GM23248 (cell line): Measurements from ENCODE around the gene H19. TPM values are rescaled to one million over a fixed set of nuclear protein-coding genes. Genes with fewer than 3 reads are reported as not detected.

ENCODE experiments used
- DNase-seq: peaks from one replicate; pipeline ENCODE4 v3.0.0-alpha.2; 2015
- H2AFZ ChIP-seq: fragments of 200-600 bp; sonication (generic); 2 replicates; pipeline ENCODE4 v1.6.1; 2016; ENCODE audit warnings: antibody characterized with exemption
- H3F3A ChIP-seq: fragments of 200-600 bp; sonication (generic); 2 replicates; pipeline ENCODE4 v1.6.1; 2016; ENCODE audit warnings: mild to moderate bottlenecking, antibody characterized with exemption, mixed run types; ENCODE audit not compliant: insufficient read depth
- H3K27ac ChIP-seq: fragments of 200-600 bp; sonication (generic); 2 replicates; pipeline ENCODE4 v1.5.1; 2016; ENCODE audit warnings: mild to moderate bottlenecking
- H3K27me3 ChIP-seq: fragments of 200-600 bp; sonication (generic); replicated peaks from 2 replicates; pipeline ENCODE4 v1.6.1; 2016; ENCODE audit warnings: mild to moderate bottlenecking; ENCODE audit not compliant: insufficient read depth
- H3K36me3 ChIP-seq: fragments of 200-600 bp; sonication (generic); 2 replicates; pipeline ENCODE4 v1.6.1; 2016; ENCODE audit warnings: low read depth, mild to moderate bottlenecking
- H3K4me1 ChIP-seq: fragments of 200-600 bp; sonication (generic); 2 replicates; pipeline ENCODE4 v1.6.1; 2016; ENCODE audit warnings: mild to moderate bottlenecking; ENCODE audit not compliant: insufficient read depth
- H3K4me2 ChIP-seq: fragments of 200-600 bp; sonication (generic); one replicate; pipeline ENCODE4 v1.6.1; 2016; ENCODE audit warnings: mild to moderate bottlenecking; ENCODE audit not compliant: unreplicated experiment
- H3K4me3 ChIP-seq: fragments of 200-600 bp; sonication (generic); 2 replicates; pipeline ENCODE4 v1.5.1; 2016; ENCODE audit warnings: mild to moderate bottlenecking
- H3K79me2 ChIP-seq: fragments of 200-600 bp; sonication (generic); 2 replicates; pipeline ENCODE4 v1.6.1; 2016; ENCODE audit warnings: mild to moderate bottlenecking; ENCODE audit not compliant: insufficient read depth
- H3K9ac ChIP-seq: fragments of 200-600 bp; sonication (generic); 2 replicates; pipeline ENCODE4 v1.6.1; 2016; ENCODE audit warnings: mild to moderate bottlenecking
- H3K9me2 ChIP-seq: fragments of 200-600 bp; sonication (generic); 2 replicates; pipeline ENCODE4 v1.6.1; 2016; ENCODE audit warnings: mixed run types, mild to moderate bottlenecking, moderate library complexity; ENCODE audit not compliant: insufficient read depth
- H3K9me3 ChIP-seq: fragments of 200-600 bp; sonication (generic); one replicate; pipeline ENCODE4 v1.6.1; 2017; ENCODE audit warnings: low read depth
- H4K20me1 ChIP-seq: fragments of 200-600 bp; sonication (generic); 2 replicates; pipeline ENCODE4 v1.6.0; 2016; ENCODE audit not compliant: insufficient read depth
- EZH2 ChIP-seq: fragments of 200-600 bp; sonication (generic); IDR thresholded peaks from 2 replicates; pipeline ENCODE4 v1.6.1; 2018; ENCODE audit warnings: antibody characterized with exemption, mild to moderate bottlenecking; ENCODE audit not compliant: insufficient read depth, poor library complexity, severe bottlenecking
- EZH2phosphoT487 ChIP-seq: fragments of 200-600 bp; sonication (generic); IDR thresholded peaks from 2 replicates; pipeline ENCODE4 v1.6.1; 2018; ENCODE audit warnings: antibody characterized with exemption, moderate library complexity, mild to moderate bottlenecking, low read depth; ENCODE audit not compliant: insufficient read depth
- WGBS, 2 experiments: methylation state at CpG; one replicate each; pipeline ENCODE4 v1.1.6; 2015 to 2017; ENCODE audit warnings: low lambda C conversion rate in 2 of 2, low coverage in 1 of 2; ENCODE audit errors: missing lambda C conversion rate in 2 of 2; 5-methylcytosine and 5-hydroxymethylcytosine counted together
- in situ Hi-C: fragments of 300-500 bp; cut with MboI; formaldehyde crosslinking; loops from 2 replicates; pipeline ENCODE4 v1.15.0; 2020
- polyA plus RNA-seq: library from polyadenylated mRNA; unstranded; fragments of >200 nt; fragmentation: Nextera tagmentation; extraction: Ambion mirVana; gene quantifications from 2 replicates; pipeline ENCODE4 v1.2.1, GENCODE V29; 2016
- total RNA-seq: library from RNA; depleted of rRNA; stranded (reverse); fragments of >200 nt; shearing (Covaris generic); gene quantifications from 2 replicates; pipeline ENCODE4 v1.2.3, GENCODE V29; 2014

H19 gene
- total and polyA plus RNA-seq, 2 experiments from 2014 or later, result 2.2 TPM; not detected in 1

DNA sequence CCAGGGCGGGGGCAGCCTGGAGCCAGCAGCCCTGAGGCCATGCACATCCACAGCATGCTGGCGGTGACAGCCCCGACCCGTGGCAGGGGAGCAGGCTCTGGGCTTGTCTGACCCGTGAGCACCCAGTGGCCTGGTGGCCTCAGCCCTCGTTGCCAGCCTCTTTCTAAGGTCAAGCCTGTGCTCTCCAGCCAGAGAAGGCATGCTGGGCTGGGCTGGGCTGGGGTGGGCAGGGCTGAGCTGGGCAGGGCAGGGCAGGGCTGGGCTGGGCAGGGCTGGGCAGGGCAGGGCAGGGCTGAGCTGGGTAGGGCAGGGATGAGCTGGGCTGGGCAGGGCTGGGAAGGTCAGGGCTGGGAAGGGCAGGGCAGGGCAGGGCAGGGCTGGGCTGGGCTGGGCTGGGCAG, 10.6 kb downstream of the H19 start:
- Histone ChIP-seq H3K27ac (no peak overlapping the region), H2AFZ (no peak overlapping the region), H3K36me3 (no peaks in the 10 kb centered on the region), H3K9ac (no peak overlapping the region), H3K4me3 (no peak overlapping the region), H3K79me2 (no peaks in the 10 kb centered on the region), H3K4me2 (no peak overlapping the region), H3K9me3 (no peaks in the 10 kb centered on the region), H3K27me3 (no peaks in the 10 kb centered on the region), H3F3A (no peaks in the 10 kb centered on the region), H3K9me2 (no peaks in the 10 kb centered on the region), H3K4me1 (no peaks in the 10 kb centered on the region), H4K20me1 (no peaks in the 10 kb centered on the region)
- no peak for DNase-seq
- in situ Hi-C loops, result no loop called here
- TF ChIP-seq EZH2phosphoT487 (no peak), EZH2 (no peak)
- WGBS, 2 experiments, result no CpG with 5 or more reads among the region's 6 CpGs

GRCh38 chr11:1983601-1983961, 14.1 kb downstream of the H19 start:
- Histone ChIP-seq H4K20me1 (no peaks in the 10 kb centered on the region), H3K36me3 (no peaks in the 10 kb centered on the region), H3K27me3 (no peaks in the 10 kb centered on the region), H3F3A (no peaks in the 10 kb centered on the region), H2AFZ (no peak overlapping the region), H3K4me2 (no peak overlapping the region), H3K27ac (no peak overlapping the region), H3K9ac (no peak overlapping the region), H3K9me2 (no peaks in the 10 kb centered on the region), H3K9me3 (no peaks in the 10 kb centered on the region), H3K4me3 (no peak overlapping the region), H3K4me1 (no peaks in the 10 kb centered on the region), H3K79me2 (no peaks in the 10 kb centered on the region)
- TF ChIP-seq EZH2, result no peak
- no peak for TF ChIP-seq EZH2phosphoT487
- in situ Hi-C loops, result no loop called here
- DNase-seq, result no peak
- 88% methylated on average over 3 of the region's 12 CpGs; no CpG with 5 or more reads in 1 of the 2 experiments for WGBS, 2 experiments

DNA sequence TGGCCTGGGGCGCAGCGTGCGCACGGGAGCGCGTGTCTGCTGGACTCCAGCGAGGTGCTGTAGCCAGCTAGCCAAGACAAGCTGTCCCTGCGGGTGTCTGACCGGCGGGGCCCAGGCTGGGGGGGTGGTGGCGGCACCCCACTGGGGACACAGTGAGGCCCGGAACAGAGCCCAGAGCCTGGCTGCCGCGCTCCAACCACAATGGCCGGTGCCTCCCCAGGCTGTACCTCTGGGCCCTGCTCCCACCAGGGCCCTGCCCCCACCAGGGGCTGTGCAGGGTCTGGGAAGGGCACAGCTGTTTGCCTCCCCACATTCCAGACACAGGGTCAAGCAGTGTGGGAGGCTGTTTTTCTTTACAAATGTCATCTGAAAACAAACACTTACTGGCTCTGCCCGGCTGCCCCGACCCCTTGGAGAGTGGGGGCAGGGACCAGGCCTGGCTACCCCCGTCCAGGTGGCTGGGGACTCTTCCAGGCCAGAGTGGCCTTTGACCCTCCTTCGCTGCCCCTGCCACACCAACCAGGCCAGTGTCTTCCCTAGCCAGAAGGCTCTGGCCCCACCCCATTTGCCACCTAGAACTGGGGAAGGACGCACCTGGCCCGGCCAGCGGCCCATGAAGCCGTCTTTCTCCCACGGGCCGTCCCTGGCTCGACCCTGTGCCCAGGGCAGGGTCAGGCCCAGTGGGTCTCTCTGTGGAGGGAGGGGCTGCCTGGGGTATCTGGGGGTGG, 14.6 kb downstream of the H19 start:
- Histone ChIP-seq H3K27me3 (no peaks in the 10 kb centered on the region), H3K9me3 (no peaks in the 10 kb centered on the region), H3K9ac (no peak overlapping the region), H2AFZ (no peak overlapping the region), H3K79me2 (no peaks in the 10 kb centered on the region), H3F3A (no peaks in the 10 kb centered on the region), H3K4me2 (no peak overlapping the region), H3K4me1 (no peaks in the 10 kb centered on the region), H3K4me3 (no peak overlapping the region), H4K20me1 (no peaks in the 10 kb centered on the region), H3K36me3 (no peaks in the 10 kb centered on the region), H3K27ac (no peak overlapping the region), H3K9me2 (no peaks in the 10 kb centered on the region)
- TF ChIP-seq EZH2, result no peak
- TF ChIP-seq EZH2phosphoT487, result no peak
- no peak for DNase-seq
- in situ Hi-C loops, result no loop called here
- WGBS, 2 experiments, result no CpG with 5 or more reads among the region's 26 CpGs

- no peak for DNase-seq
- Histone ChIP-seq H3K4me1 (no peaks in the 10 kb centered on the region), H2AFZ (no peak overlapping the region), H3K4me2 (no peak overlapping the region), H3K36me3 (no peaks in the 10 kb centered on the region), H3K9ac (no peak overlapping the region), H3K9me3 (no peaks in the 10 kb centered on the region), H3K9me2 (no peaks in the 10 kb centered on the region), H3K27me3 (no peaks in the 10 kb centered on the region), H3F3A (no peaks in the 10 kb centered on the region), H3K79me2 (no peaks in the 10 kb centered on the region), H3K4me3 (no peak overlapping the region), H3K27ac (no peak overlapping the region), H4K20me1 (no peaks in the 10 kb centered on the region)
- TF ChIP-seq EZH2phosphoT487, result no peak
- no peak for TF ChIP-seq EZH2
- in situ Hi-C loops, result no loop called here
- WGBS, 2 experiments, result no CpG with 5 or more reads among the region's 11 CpGs
These were observed 18.0 kb downstream of the H19 start for GRCh38 chr11:1979607-1980006.
